A549 (cell line): ENCODE data around the gene SPATS2. TPM values are rescaled to one million over a fixed set of nuclear protein-coding genes. Genes with fewer than 3 reads are reported as not detected.

ENCODE experiments used
- ATAC-seq, 2 experiments: fragments of 200-7000 bp in 1 of 2; fragments of >200 bp in 1 of 2; cut with Nextera tagmentation in 1 of 2; cut with Tn5 transposase in 1 of 2; 3 replicates each; pipeline versions ENCODE4 v1.8.0 to v1.9.1; 2018 to 2020; ENCODE audit warnings: mild to moderate bottlenecking in 1 of 2, moderate library complexity in 1 of 2
- CTCF ChIA-PET: fragments of 300-600 bp; sonication (Branson Sonifier 250); formaldehyde crosslinking; extraction: SDS; loops from one replicate; lab custom pipeline; 2021; ENCODE audit warnings: antibody characterized with exemption, inconsistent platforms; lab: Yijun Ruan, JAX
- POLR2A ChIA-PET: fragments of 350-600 bp; formaldehyde crosslinking; extraction: SDS; loops from one replicate; lab custom pipeline; 2021; ENCODE audit warnings: antibody characterized with exemption, inconsistent platforms; lab: Yijun Ruan, JAX
- DNase-seq, 2 experiments: peaks; one replicate each; pipeline versions ENCODE4 v3.0.0 to v3.0.0-alpha.2; 2011 to 2016; ENCODE audit warnings: low read depth in 1 of 2, low spot score in 1 of 2
- FAIRE-seq: peaks from 2 replicates; lab custom pipeline; 2011; peaks lifted over from hg19 to GRCh38; lab: Jason Lieb, UNC
- H3K27ac ChIP-seq, 2 experiments: fragments of >200 bp; sonication (Bioruptor Twin); formaldehyde crosslinking; 3 replicates each; pipeline ENCODE4 v1.5.1; 2016 to 2017
- H3K4me1 ChIP-seq: fragments of >200 bp; sonication (Bioruptor Twin); formaldehyde crosslinking; 3 replicates; pipeline ENCODE4 v1.6.1; 2016
- H3K4me2 ChIP-seq: fragments of >200 bp; sonication (Bioruptor Twin); formaldehyde crosslinking; 3 replicates; pipeline ENCODE4 v1.6.1; 2016
- H3K4me3 ChIP-seq: fragments of >200 bp; sonication (Bioruptor Twin); formaldehyde crosslinking; 3 replicates; pipeline ENCODE4 v1.5.1; 2016
- H3K9me3 ChIP-seq: fragments of >200 bp; sonication (Bioruptor Twin); formaldehyde crosslinking; 3 replicates; pipeline ENCODE4 v1.6.1; 2016
- BHLHE40 ChIP-seq: IDR thresholded peaks from 2 replicates; pipeline ENCODE4 v1.6.1; 2012; ENCODE audit warnings: low read depth, low read length, inconsistent platforms
- CBX8 ChIP-seq: fragments of 200-600 bp; sonication (generic); IDR thresholded peaks from 2 replicates; pipeline ENCODE4 v1.6.1; 2016
- CEBPB ChIP-seq, 2 experiments: fragments of >200 bp in 1 of 2; sonication (Bioruptor Twin) in 1 of 2; formaldehyde crosslinking in 1 of 2; IDR thresholded peaks; 2 replicates each; pipeline ENCODE4 v1.6.1; 2012 to 2016
- CHD4 ChIP-seq: fragments of 200-600 bp; sonication (generic); IDR thresholded peaks from 2 replicates; pipeline ENCODE4 v1.6.1; 2016; ENCODE audit warnings: antibody characterized with exemption, mild to moderate bottlenecking, borderline replicate concordance
- FOSL2 ChIP-seq, 2 experiments: fragments of 450-650 bp in 1 of 2; fragments of >200 bp in 1 of 2; sonication (Bioruptor Twin) in 1 of 2; formaldehyde crosslinking; IDR thresholded peaks; 2 replicates each; pipeline versions ENCODE4 v1.5.0 to v1.6.1; 2016 to 2020; ENCODE audit warnings: mild to moderate bottlenecking in 1 of 2, moderate library complexity in 1 of 2
- FOXS1 ChIP-seq: fragments of 250-450 bp; sonication (Bioruptor Pico); IDR thresholded peaks from 2 replicates; pipeline ENCODE4 v1.5.0; 2020; ENCODE audit warnings: mild to moderate bottlenecking, moderate library complexity
- GATA3 ChIP-seq: IDR thresholded peaks from 2 replicates; pipeline ENCODE4 v1.6.1; 2012; ENCODE audit warnings: borderline replicate concordance
- HDAC2 ChIP-seq: fragments of 200-600 bp; sonication (generic); IDR thresholded peaks from 2 replicates; pipeline ENCODE4 v1.6.1; 2016
- HOXB13 ChIP-seq: fragments of 250-450 bp; sonication (Bioruptor Pico); IDR thresholded peaks from 2 replicates; pipeline ENCODE4 v1.5.0; 2020; ENCODE audit warnings: low read depth, mild to moderate bottlenecking, moderate library complexity
- HOXB5 ChIP-seq: fragments of 250-450 bp; sonication (Bioruptor Pico); IDR thresholded peaks from 2 replicates; pipeline ENCODE4 v1.5.0; 2020; ENCODE audit warnings: mild to moderate bottlenecking, moderate library complexity
- KDM1A ChIP-seq: fragments of 200-600 bp; sonication (generic); IDR thresholded peaks from 2 replicates; pipeline ENCODE4 v1.6.1; 2016; ENCODE audit warnings: low read depth, mild to moderate bottlenecking
- MAZ ChIP-seq: fragments of 150-350 bp; IDR thresholded peaks from 2 replicates; pipeline ENCODE4 v1.6.1; 2014; ENCODE audit warnings: antibody characterized with exemption, low read depth, low read length, borderline replicate concordance
- MYC ChIP-seq: IDR thresholded peaks from 2 replicates; pipeline ENCODE4 v1.6.1; 2012; ENCODE audit warnings: mild to moderate bottlenecking, inconsistent platforms, low read length, improper control_type of control experiment, borderline replicate concordance
- PHF8 ChIP-seq: fragments of 200-600 bp; sonication (generic); IDR thresholded peaks from 2 replicates; pipeline ENCODE4 v1.6.1; 2016; ENCODE audit warnings: low read depth, mild to moderate bottlenecking, antibody characterized with exemption, moderate library complexity, borderline replicate concordance
- RARB ChIP-seq: fragments of 250-450 bp; sonication (Bioruptor Pico); IDR thresholded peaks from 2 replicates; pipeline ENCODE4 v1.8.0; 2021; ENCODE audit warnings: mild to moderate bottlenecking, moderate library complexity
- RCOR1 ChIP-seq: fragments of 150-350 bp; IDR thresholded peaks from 2 replicates; pipeline ENCODE4 v1.6.1; 2014; ENCODE audit warnings: antibody characterized with exemption, low read length, low read depth
- SMC3 ChIP-seq: fragments of >200 bp; sonication (Bioruptor Twin); formaldehyde crosslinking; IDR thresholded peaks from 3 replicates; pipeline ENCODE4 v1.6.1; 2018; ENCODE audit warnings: inconsistent platforms
- SREBF2 ChIP-seq: fragments of 450-650 bp; IDR thresholded peaks from 2 replicates; pipeline ENCODE4 v1.6.1; 2014; ENCODE audit warnings: mild to moderate bottlenecking, moderate library complexity
- ZSCAN20 ChIP-seq: fragments of 250-450 bp; sonication (Bioruptor Pico); IDR thresholded peaks from 2 replicates; pipeline ENCODE4 v1.8.0; 2022; ENCODE audit warnings: mild to moderate bottlenecking, moderate library complexity
- WGBS: methylation state at CpG from one replicate; pipeline ENCODE4 v1.1.6; 2017; ENCODE audit errors: missing lambda C conversion rate; 5-methylcytosine and 5-hydroxymethylcytosine counted together
- polyA plus RNA-seq, 4 experiments: library from polyadenylated mRNA; depleted of rRNA in 3 of 4; stranded (reverse); fragments of >200 nt; fragmentation: RNase III in 1 of 4; extraction: RNeasy Plus Mini Kit Qiagen cat#74134 plus additional on column Dnase treatment in 1 of 4; gene quantifications; 2 replicates in 3 of 4; 3 replicates in 1 of 4; pipeline ENCODE4 v1.2.3, GENCODE V29; 2011 to 2017
- TF ChIP-seq, protein P1 (sequence below): IDR thresholded peaks from 2 replicates; pipeline ENCODE4 v1.6.1; 2012
- TF ChIP-seq, protein P2 (sequence below): fragments of 450-650 bp; IDR thresholded peaks from 2 replicates; pipeline ENCODE4 v1.6.1; 2014; ENCODE audit warnings: antibody characterized with exemption
- TF ChIP-seq, protein P3 (sequence below): fragments of 250-450 bp; sonication (Bioruptor Pico); IDR thresholded peaks from 2 replicates; pipeline ENCODE4 v1.5.0; 2020; ENCODE audit warnings: low read depth, mild to moderate bottlenecking, moderate library complexity

Gene SPATS2
- polyA plus RNA-seq, 2 of the 4 experiments (the other 2 are of a cell fraction) = 37.7 to 154 TPM

DNA sequence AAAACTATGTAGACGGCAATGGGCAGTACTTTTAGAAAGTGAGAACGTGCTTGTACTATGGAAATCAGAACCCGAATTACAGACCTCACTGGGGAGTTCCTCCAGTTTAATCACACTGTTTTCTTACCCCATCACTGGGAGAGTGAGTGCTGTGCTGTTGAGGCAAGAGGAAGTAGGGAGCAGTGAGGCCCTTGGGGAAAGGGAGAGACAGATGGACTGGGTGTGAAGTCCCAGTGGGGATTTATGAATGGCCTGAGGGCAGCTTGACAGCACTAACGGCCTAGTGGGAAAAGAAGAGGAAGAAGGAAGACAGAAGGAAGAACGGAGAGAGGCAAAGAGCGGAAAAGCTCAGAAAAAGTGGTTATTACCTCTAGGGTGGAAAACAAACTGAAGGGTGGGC lies 195.0 kb downstream of the SPATS2 start:
- ATAC-seq (no peak), DNase-seq (no peak), FAIRE-seq (no peak)
- Histone ChIP-seq H3K4me1 (peaks cover 8% of the 10 kb centered on the region; the same call in 2 of the 3 replicates), H3K27ac (no peak overlapping the region), H3K4me2 (no peak overlapping the region), H3K9me3 (no peaks in the 10 kb centered on the region), H3K4me3 (no peak overlapping the region)
- CTCF ChIA-PET = interaction anchor here (0.9 to 7.0 kb wide), 8 partner anchors 8 to 219 kb away, joined by 3 to 49 read pairs (median 10); partner anchors contain the start of gene DNAJC22
- POLR2A ChIA-PET = interaction anchor here (1.2 kb wide), 1 partner anchor 297 kb away, joined by 3 read pairs; no protein-coding TSS in a partner anchor
- WGBS = 78% methylated on average over 6 of the region's 6 CpGs
- no peak for TF ChIP-seq HDAC2
- TF ChIP-seq, protein P1, sequence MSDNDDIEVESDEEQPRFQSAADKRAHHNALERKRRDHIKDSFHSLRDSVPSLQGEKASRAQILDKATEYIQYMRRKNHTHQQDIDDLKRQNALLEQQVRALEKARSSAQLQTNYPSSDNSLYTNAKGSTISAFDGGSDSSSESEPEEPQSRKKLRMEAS = no peak
- no peak for TF ChIP-seq ZSCAN20 (CRISPR knock-in tag)
- TF ChIP-seq CBX8 = no peak
- no peak for TF ChIP-seq CEBPB (IDR thresholded peaks at IDR 0.05)
- no peak for TF ChIP-seq HOXB5 (CRISPR knock-in tag)
- TF ChIP-seq GATA3 = no peak
- no peak for TF ChIP-seq HOXB13 (CRISPR knock-in tag)
- TF ChIP-seq, protein P2, sequence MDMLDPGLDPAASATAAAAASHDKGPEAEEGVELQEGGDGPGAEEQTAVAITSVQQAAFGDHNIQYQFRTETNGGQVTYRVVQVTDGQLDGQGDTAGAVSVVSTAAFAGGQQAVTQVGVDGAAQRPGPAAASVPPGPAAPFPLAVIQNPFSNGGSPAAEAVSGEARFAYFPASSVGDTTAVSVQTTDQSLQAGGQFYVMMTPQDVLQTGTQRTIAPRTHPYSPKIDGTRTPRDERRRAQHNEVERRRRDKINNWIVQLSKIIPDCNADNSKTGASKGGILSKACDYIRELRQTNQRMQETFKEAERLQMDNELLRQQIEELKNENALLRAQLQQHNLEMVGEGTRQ = no peak
- TF ChIP-seq PHF8 = no peak
- no peak for TF ChIP-seq SMC3
- no peak for TF ChIP-seq FOSL2 (IDR thresholded peaks at IDR 0.05)
- no peak for TF ChIP-seq FOSL2 (CRISPR knock-in tag; IDR thresholded peaks at IDR 0.05)
- TF ChIP-seq FOXS1 (CRISPR knock-in tag) = no peak
- no peak for TF ChIP-seq MYC
- no peak for TF ChIP-seq CHD4
- TF ChIP-seq MAZ = no peak
- TF ChIP-seq KDM1A = no peak
- no peak for TF ChIP-seq SREBF2

DNA sequence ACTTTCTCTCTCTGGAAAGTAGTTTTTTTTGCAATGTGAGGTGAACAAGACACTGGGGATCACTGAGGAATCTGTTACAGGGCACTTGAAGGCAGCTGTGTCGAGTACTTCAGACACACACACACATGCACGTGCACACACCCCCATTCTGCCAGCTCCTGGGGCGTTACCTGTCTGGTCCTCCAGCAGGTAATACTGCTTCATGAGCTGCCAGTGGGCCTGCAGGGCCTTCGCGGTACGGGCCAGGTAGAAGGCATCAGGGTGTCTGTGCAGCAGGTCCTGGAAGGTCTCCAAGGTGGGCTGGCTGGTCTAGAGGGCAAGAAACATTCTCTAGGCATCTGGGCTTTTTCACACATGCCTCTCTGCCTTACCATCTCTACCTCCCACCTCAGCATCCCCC lies 195.6 kb downstream of the SPATS2 start:
- 90% methylated on average over 6 of the region's 6 CpGs for WGBS
- DNase-seq (no peak), ATAC-seq (no peak), FAIRE-seq (no peak)
- no peak overlapping the region for H3K27ac ChIP-seq
- H3K4me2 ChIP-seq = no peak overlapping the region
- CTCF ChIA-PET = interaction anchor here (1.1 to 7.0 kb wide), 6 partner anchors 9 to 267 kb away, joined by 3 to 49 read pairs (median 19); partner anchors contain the start of gene DNAJC22
- no peaks in the 10 kb centered on the region for H3K9me3 ChIP-seq
- H3K4me1 ChIP-seq = peaks cover 8% of the 10 kb centered on the region; the same call in 2 of the 3 replicates
- POLR2A ChIA-PET = interaction anchor here (1.2 kb wide), 1 partner anchor 297 kb away, joined by 3 read pairs; no protein-coding TSS in a partner anchor
- TF ChIP-seq CHD4 (no peak), RARB (CRISPR knock-in tag) (no peak), HOXB13 (CRISPR knock-in tag) (no peak), BHLHE40 (no peak), RCOR1 (no peak)
- TF ChIP-seq, protein P3, sequence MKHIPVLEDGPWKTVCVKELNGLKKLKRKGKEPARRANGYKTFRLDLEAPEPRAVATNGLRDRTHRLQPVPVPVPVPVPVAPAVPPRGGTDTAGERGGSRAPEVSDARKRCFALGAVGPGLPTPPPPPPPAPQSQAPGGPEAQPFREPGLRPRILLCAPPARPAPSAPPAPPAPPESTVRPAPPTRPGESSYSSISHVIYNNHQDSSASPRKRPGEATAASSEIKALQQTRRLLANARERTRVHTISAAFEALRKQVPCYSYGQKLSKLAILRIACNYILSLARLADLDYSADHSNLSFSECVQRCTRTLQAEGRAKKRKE (CRISPR knock-in tag) = no peak
- no peak overlapping the region for H3K4me3 ChIP-seq
